22Rv1 (cell line): Measurements from ENCODE around the gene STMND1.

Experiments
- H3K27ac ChIP-seq: fragments of 450-650 bp; 2 replicates; pipeline ENCODE4 v1.5.1; 2017
- ZFX ChIP-seq: fragments of 450-650 bp; IDR thresholded peaks from 2 replicates; pipeline ENCODE4 v1.6.1; 2017; ENCODE audit warnings: antibody characterized with exemption, borderline replicate concordance
- TF ChIP-seq, protein P1 (sequence below): fragments of 450-650 bp; IDR thresholded peaks from 2 replicates; pipeline ENCODE4 v1.5.1; 2017; ENCODE audit warnings: mild to moderate bottlenecking

STMND1 gene

DNA sequence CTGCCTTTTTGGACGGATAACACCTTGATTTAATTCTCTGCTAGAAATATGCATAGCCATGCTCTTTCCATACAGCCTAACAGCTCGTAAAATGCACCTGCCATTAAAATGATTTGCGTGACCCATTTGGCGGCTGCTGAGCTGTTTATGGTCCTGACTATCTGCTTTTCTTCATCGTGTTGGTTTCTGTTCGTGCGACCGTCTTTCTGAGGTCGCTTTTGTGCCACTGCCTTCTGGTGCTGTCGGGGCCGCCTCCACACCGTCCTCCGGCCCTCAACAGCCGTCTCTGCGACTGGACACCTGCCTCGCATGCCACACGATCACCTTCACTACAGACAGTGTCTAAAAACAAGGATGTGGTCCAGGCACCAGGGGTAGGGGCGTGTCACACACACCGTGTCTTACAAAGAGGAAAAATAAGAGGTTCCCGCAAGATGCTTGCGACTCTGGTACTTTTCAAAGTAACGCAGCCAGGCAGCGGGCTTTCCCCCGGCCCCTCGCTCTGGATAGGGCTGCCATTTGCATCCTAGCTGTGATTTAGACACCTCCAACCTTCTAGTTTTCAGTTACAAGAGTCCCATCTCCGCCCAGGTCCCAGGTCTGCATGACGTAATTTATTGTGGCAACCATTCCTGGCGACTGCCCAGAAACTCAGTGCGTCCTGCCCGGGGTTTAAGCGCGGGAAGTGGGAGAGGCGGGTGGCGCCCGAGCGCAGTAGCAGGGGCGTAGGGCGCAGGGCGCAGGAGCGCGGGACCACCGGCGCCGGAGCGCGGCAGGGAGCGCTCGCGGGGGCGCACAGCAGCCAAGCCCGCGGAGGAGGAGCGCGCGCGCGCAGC lies at the start of gene STMND1:
TSS of gene STMND1 (plus strand) at position 629 of the 836 bp plus-strand sequence. CDS start 208 bp downstream, outside the sequence.
- peak within 1 kb of the TSS; percentile 69 for H3K27ac ChIP-seq
- TF ChIP-seq, protein P1, sequence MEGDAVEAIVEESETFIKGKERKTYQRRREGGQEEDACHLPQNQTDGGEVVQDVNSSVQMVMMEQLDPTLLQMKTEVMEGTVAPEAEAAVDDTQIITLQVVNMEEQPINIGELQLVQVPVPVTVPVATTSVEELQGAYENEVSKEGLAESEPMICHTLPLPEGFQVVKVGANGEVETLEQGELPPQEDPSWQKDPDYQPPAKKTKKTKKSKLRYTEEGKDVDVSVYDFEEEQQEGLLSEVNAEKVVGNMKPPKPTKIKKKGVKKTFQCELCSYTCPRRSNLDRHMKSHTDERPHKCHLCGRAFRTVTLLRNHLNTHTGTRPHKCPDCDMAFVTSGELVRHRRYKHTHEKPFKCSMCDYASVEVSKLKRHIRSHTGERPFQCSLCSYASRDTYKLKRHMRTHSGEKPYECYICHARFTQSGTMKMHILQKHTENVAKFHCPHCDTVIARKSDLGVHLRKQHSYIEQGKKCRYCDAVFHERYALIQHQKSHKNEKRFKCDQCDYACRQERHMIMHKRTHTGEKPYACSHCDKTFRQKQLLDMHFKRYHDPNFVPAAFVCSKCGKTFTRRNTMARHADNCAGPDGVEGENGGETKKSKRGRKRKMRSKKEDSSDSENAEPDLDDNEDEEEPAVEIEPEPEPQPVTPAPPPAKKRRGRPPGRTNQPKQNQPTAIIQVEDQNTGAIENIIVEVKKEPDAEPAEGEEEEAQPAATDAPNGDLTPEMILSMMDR = no peak
- TF ChIP-seq ZFX = no peak

DNA sequence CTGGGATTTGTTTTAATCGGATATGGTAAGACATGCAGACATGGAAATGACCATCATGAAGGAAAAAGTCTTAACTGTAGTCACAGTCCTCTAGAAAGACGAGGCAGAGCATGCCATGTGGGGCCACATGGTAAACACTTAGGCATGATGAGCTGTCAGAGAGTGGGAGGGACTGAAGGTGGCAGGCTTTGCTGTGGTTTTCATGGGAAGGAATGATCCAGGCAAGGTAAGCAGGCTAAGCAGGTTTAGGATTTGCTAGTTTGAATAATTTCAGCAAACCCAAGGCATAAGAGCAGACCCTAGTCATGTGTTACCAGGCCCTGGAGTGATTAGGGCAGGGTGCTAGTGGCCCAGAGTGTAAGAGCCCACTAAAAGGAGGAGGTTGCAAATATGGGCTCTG lies 47.2 kb upstream of the STMND1 start:
- H3K27ac ChIP-seq = no peak overlapping the region
- no peak for TF ChIP-seq ZFX
- TF ChIP-seq, protein P1 = no peak

DNA sequence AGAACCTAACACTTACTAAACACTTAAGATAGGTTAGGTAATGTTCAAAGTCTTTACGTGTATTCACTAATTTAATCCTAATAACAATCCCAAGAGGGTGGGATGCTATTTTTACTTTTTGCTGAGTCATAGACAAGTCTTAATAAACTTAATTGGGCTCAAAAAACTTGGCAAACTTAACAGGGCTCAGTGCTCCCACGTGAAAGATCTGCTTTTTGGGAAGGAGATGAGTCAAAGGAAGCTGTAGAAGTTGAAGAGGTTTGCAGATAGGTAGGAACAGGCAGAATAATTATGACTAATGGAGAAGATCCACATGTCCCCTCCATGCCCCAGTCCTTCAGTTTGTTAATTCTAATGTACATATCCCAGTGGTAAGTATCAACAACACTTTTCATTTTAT lies 44.5 kb upstream of the STMND1 start:
- no peak overlapping the region for H3K27ac ChIP-seq
- TF ChIP-seq ZFX = no peak
- TF ChIP-seq, protein P1 = no peak

DNA sequence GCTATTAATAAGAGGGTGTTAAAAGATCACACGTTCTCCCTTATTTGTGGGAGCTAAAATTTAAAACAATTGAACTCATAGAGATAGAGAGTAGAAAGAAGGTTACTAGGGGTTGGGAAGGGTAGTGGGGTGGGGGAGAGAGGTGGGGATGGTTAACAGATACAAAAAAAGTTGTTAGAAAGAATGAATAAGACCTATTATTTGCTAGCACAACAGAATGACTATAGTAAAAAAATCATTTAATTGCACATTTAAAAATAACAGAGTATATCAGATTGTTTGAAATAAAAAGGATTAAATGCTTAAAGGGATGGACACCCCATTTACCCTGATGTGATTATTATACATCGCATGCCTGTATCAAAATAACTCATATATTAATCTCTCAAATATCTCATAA lies 43.3 kb upstream of the STMND1 start:
- no peak overlapping the region for H3K27ac ChIP-seq
- TF ChIP-seq, protein P1 = no peak
- no peak for TF ChIP-seq ZFX

DNA sequence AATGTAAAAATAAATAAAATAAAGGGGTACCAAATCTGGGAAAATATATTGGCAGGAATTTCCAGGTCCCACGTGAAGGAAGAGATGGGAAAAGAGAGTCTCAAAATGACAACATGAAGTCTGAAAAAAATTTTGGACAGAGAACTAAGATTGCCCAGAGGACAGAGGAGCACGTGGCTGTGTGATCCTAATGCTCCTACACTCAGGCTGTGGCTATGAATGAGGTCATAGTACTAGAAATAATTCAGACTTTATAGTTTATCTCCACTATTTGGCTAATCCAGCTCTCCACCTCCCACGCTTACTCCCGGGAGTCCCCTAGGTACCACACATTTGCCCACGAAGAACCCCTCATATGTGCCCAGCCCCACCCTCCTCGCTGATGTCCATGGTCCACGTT lies 42.8 kb upstream of the STMND1 start:
- H3K27ac ChIP-seq = no peak overlapping the region
- TF ChIP-seq, protein P1 = no peak
- TF ChIP-seq ZFX = no peak

DNA sequence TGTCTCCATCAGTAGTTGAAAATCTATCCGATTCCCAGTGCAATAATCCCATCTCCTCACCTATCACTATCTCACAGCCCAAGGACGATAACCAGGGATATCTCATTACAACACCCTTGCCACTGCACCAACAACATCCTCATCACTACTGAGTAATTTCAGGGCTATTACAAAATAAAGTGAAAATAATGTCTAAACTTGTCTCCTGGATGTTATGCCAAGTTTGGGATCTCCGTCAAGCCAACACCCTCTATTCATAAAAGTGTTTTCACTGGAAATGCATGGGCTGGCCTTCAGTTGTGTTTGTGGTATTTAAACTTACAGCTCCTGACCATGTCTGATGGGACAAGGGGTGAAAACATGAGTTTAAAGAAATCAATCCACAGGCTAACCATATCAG lies 42.0 kb upstream of the STMND1 start:
- H3K27ac ChIP-seq = no peak overlapping the region
- TF ChIP-seq, protein P1 = no peak
- no peak for TF ChIP-seq ZFX

DNA sequence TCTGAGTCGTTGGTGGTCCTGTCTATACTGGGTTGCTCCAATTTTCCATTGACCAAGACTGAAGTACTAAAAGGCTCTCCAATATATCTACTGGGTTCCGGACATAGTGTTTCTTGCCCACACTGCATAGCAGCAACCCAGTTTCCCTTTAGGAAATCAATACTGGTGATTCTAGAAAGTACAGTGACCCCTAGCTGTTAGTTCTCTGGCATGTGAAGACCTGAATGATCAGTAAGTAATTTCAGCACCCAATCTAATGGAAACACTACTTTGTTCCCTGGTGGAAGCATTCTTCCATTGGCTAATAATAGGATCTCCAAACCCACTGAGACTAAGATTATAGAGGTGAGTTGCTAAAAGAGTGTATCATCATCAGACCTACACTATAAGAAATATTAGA lies 40.8 kb upstream of the STMND1 start:
- H3K27ac ChIP-seq = no peak overlapping the region
- TF ChIP-seq, protein P1 = no peak
- no peak for TF ChIP-seq ZFX
